GM12864 (cell line): ENCODE data around the gene STAT2.

Source experiments
- DNase-seq: peaks from one replicate; pipeline ENCODE4 v3.0.0-alpha.2; 2011; ENCODE audit warnings: low read depth
- H3K4me3 ChIP-seq: 2 replicates; pipeline ENCODE4 v1.5.1; 2011; ENCODE audit warnings: mild to moderate bottlenecking, low read depth, low read length, control low read depth
- TF ChIP-seq, protein P1 (sequence below): IDR thresholded peaks from 2 replicates; pipeline ENCODE4 v1.5.1; 2011; ENCODE audit warnings: low read depth, mild to moderate bottlenecking, moderate library complexity, low read length, control low read depth, inconsistent platforms; ENCODE audit errors: missing control alignments

Gene STAT2

DNA sequence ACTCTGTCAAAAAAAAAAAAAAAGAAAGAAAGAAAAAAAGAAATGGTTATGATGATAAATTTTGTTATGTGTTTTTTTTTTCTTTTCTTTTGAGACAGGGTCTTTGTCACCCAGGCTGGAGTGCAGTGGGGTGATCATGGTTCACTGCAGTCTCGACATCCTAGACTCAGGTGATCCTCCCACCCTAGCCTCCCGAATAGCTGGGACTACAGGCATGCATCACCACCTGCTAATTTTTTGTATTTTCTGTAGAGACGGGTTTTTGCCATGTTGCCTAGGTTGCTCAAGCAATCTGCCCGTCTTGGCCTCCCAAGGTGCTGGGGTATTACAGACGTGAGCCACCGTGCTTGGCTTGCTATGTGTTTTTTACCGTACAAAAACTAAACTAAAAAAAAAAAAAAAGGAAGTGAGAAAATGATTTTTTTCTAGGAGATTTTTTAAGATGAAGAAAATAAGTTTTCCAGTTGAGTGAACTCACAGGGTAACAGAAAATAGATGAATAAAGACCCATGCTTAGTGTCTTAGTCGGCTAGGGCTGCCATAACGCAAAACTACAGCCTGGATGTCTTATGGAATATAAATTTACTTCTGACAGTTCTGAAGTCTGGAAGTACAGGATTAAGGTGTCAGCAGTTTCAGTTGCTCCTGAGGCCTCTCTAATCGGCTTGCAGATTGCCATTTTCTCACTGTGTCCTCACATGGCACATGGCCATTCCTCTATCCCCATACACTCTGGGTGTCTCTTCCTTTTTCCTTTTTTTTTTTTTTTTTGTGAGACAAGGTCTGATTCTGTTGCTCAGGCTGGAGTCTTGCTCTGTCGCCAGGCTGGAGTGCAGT lies 15.9 kb upstream of the STAT2 start:
- TF ChIP-seq, protein P1, sequence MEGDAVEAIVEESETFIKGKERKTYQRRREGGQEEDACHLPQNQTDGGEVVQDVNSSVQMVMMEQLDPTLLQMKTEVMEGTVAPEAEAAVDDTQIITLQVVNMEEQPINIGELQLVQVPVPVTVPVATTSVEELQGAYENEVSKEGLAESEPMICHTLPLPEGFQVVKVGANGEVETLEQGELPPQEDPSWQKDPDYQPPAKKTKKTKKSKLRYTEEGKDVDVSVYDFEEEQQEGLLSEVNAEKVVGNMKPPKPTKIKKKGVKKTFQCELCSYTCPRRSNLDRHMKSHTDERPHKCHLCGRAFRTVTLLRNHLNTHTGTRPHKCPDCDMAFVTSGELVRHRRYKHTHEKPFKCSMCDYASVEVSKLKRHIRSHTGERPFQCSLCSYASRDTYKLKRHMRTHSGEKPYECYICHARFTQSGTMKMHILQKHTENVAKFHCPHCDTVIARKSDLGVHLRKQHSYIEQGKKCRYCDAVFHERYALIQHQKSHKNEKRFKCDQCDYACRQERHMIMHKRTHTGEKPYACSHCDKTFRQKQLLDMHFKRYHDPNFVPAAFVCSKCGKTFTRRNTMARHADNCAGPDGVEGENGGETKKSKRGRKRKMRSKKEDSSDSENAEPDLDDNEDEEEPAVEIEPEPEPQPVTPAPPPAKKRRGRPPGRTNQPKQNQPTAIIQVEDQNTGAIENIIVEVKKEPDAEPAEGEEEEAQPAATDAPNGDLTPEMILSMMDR: no peak
- DNase-seq: peak; percentile 68
- H3K4me3 ChIP-seq: no peak overlapping the region; the same call in 1 of the 2 replicates

DNA sequence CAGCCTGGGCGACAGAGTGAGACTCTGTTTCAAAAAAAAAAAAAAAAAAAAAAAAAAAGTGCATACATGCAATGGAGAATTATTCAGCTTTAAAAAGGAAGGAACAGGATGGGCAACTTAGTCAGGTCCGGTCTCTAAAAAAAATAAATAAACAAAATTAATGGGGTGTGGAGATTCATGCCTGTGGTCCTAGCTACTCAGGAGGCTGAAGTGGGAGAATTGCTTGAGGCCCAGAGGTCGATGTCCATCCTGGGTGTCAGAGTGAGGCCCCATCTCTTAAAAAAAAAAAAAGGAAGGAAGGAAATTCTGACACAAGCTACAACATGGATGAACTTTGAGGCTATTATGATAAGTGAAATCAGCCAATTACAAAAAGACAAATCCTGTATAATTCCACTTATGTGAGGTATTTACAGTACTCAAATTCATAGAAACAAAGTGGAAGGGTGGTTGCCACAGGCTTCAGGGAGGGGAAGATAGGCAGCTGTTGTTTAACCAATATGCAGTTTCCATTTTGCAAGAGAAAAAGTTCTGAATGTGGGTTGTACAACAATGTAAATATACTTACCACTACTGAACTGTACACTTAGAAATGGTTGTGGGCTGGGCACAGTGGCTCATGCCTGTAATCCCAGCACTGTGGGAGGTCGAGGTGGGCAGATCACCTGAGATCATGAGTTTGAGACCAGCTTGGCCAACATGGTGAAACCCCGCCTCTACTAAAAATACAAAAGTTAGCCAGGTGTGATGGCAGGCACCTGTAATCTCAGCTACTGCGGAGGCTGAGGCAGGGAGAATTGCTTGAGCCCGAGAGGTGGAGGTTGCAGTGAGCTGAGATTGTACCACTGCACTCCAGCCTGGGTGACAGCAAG lies 15.1 kb upstream of the STAT2 start:
- no peak overlapping the region for H3K4me3 ChIP-seq
- TF ChIP-seq, protein P1: no peak
- DNase-seq: no peak

GRCh38 chr12:56373515-56373914 lies 13.6 kb upstream of the STAT2 start:
- TF ChIP-seq, protein P1: no peak
- DNase-seq: no peak
- no peak overlapping the region for H3K4me3 ChIP-seq

- H3K4me3 ChIP-seq: no peak overlapping the region
- TF ChIP-seq, protein P1: no peak
- no peak for DNase-seq
Measured at GRCh38 chr12:56366948-56367347, 7.0 kb upstream of the STAT2 start.

- no peak for DNase-seq
- no peak within 1 kb of the TSS for H3K4me3 ChIP-seq
- TF ChIP-seq, protein P1: no peak
Measured at GRCh38 chr12:56362130-56363059, 2.5 kb upstream of the STAT2 start, which contains the start of gene APOF. TSS of gene APOF (minus strand) at chr12:56362857. CDS start at chr12:56362745, 112 bp downstream.

DNA sequence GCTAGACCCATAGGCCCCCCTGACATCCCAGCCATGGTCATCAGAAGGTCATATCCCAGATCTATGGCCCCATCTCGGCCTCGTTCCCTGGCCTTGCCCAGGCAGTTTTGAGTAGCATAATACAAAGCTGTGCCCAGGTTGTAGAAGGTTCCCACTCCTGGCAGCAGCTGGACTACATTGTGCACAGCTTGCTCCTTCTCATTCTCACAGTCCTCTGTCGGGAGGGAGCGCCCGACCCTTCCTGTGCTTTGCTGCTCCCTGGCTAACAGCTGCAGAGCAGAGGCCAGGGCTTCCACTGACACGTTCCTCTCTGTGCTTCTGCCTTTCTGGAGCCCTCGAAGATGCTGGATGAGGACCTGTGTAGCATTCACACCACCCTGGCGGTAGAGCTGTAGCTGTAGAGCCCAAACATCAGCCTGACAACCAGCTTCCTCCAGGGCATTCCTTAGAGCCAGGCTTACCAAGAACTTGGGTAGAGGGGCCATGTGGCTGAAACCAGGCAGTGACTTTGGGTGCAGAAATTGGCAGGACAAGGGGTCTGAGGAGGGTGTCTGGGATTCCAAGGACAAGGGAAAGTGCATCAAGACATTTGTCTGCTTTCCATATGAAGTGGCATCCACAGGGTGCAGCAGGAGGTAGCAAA lies 1.7 kb upstream of the STAT2 start:
- no peak overlapping the region for H3K4me3 ChIP-seq
- TF ChIP-seq, protein P1: no peak
- DNase-seq: no peak
